HG03108 (cell line): Measurements from ENCODE around the gene RTN4.
"Not testable (repeated sequence)": the region's sequence is repeated elsewhere in the genome, so short reads cannot be mapped to it uniquely, and the experiment has no call there.

Experiments
- ATAC-seq: cut with Tn5 transposase; IDR thresholded peaks from one replicate; pipeline ENCODE4 v1.9.1; 2021; ENCODE audit warnings: moderate library complexity; ENCODE audit not compliant: unreplicated experiment

RTN4 gene

DNA sequence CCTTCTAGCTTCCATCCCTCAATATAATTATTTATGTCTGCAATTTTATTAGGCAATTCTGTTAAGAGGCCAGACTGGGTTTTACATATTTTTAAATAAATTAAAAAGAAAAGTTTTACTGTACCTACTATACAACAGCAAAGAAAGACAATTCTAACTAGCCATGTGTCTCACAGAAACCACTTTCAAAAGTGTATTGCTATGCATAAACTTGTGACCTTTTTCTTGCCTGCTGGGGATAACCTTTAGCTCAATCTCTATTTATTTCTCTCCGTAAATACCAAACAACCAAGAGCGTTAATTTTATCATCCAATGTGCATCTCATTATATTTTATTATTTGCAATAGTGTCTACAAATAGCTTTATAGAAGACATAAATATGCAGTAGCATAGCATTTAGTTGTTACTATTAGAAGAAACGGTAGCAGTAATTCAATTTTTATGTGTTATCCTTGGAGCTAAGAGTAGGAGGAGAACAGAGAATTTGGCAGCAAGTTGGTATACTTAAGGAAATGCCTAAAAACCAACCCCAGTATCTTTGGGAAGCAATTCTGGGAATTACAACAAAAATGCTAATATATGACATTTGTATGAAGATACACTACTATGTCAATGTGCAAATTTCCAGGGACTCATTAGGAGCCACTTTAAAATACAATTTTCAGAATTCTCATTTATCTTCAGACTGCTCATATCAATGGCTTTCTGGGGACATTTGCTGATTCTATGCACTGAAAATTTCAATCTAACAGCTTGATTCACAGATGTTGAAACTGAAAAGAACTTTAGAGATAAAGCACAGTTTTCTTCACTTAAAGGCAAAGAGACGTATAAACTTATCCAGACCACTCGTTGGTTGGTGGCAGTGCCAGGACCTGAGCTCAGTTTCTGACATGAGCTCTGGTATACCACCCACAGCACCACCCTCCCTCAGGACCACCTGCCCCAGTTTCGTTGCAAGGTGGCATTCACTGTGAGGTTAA lies 23.0 kb upstream of the RTN4 start:
- no peak for ATAC-seq

- ATAC-seq, result no peak
Measured at GRCh38 chr2:55063713-55064323, 13.6 kb upstream of the RTN4 start.

DNA sequence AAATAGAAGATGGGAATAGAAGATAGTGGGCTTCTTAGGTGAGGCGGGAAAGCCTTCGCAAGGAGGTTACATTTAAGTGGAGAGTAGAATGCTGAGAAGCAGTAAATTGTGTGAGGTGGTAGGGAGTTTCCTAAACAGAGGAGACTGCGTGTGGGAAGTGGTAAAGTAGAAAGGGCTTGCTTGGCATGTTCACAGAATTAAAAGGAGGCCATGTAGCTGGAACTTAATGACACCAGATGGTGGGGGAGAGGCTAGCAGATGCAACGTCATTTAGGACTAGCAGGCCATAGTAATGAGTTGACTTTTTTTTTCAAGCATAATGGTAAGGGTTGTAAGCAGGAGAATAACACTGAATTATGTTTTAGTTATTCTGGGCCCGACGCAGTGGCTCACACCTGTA lies 13.0 kb upstream of the RTN4 start:
- ATAC-seq, result no peak

- no peak for ATAC-seq
Measured at GRCh38 chr2:55062754-55063153, 12.5 kb upstream of the RTN4 start.

DNA sequence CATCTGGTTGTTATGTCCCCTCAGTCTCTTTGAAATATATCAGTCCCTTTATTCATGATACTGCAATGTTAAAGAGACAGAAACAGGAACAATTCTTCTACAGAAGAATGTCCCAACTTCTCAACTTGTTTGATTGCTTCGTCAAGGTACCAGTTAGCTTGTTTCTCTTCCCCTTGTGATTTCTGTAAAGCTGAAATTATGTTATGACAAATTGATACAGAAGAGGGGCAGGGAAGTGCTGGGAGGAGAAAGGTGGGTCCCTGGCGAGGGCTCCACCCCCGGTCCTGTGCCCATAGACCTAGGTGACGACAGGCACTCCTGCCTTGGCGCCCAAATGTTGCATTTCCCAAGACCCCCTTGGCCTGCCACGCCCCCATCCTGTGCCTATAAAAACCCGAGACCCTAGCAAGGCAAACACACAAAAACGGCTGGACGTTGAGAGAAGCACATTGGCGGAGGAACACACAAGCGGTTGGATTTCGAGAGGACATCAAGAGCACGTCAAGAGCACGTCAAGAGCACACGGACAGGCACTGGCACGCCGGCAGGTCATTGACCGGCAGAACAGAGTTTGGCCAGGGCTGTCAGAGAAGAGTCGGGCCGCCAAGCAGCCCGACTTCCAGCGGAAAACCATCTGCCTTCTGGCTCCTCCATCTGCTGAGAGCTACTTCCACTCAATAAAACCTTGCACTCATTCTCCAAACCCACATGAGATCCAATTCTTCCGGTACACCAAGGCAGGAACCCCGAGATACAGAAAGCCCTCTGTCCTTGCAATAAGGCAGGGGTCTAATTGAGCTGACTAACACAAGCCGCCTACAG lies 11.5 kb upstream of the RTN4 start:
- ATAC-seq, result no peak

GRCh38 chr2:55059793-55060192 lies 9.5 kb upstream of the RTN4 start:
- ATAC-seq, result no peak

DNA sequence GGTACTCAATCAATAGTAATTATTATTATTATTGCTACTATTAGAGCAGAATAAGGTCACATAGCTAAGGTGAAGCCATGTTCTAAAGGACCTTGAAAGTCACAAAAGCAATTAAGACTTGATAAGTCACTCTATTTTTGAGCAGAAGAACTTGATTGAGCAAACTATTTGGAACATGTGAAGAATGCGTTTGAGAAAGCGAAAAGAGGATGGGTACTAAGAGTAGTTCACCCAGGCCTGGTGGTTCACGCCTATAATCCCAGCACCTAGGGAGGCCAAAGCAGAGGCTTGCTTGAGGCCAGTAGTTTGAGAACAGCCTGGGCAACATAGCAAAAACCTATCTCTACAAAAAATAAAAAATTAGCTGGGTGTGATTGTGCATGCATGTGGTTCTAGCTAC lies 7.2 kb upstream of the RTN4 start:
- no peak for ATAC-seq

DNA sequence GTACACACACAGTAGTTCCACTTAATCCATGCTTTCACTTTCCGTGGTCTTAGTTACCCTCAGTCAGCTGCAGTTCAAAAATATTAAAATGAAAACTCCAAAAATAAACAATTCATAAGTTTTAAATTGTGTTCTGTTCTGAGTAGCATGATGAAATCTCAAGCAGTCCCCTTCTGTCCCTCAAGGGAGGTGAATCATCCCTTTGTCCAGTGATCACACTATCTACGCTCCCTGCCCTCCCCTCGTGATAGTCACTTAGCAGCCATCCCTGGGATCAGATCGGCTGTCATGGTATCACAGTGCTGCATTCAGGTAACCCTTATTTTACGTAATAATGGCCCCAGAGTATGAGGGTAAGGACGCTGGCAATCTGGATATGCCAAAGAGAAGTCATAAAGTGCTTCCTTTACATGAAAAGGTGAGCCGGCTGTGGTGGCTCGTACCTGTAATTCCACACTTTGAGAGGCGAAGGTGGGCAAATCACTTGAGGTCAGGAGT lies 5.8 kb upstream of the RTN4 start:
- no peak for ATAC-seq

DNA sequence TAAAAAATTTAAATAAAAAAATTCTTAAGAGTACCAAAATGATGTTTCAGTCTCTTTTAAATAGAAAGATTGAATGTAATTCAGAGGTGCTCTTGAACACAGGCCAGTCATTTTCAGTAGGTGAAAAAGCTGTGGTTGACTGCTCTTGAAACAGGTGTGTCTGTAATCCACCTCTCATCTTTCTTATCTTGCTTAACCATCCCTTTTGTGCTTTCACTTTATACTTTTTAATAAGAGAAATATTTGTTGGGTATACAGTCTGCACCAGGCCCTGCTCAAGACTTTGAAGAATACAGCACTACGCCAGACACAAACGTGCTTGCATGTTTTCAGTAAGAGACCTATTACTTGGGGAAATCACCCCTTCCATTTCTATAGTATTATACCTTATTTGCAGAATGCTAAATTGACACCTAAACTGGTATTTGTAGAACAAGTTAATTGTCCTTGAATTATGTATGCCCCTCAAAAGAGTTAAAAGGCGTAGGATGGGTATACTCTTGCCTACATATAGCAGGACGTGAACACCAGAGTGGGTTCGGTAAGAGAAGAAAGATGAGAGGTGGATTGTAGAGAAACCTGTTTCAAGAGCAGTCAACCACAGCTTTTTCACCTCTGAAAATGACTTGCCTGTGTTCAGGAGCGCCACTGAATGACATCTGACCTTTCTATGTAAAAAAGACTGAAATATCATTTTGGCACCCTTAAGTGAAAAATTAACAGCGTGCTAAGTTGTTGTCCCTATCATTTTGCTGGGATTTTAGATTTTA lies 4.0 kb upstream of the RTN4 start:
- peak; percentile 30 for ATAC-seq

DNA sequence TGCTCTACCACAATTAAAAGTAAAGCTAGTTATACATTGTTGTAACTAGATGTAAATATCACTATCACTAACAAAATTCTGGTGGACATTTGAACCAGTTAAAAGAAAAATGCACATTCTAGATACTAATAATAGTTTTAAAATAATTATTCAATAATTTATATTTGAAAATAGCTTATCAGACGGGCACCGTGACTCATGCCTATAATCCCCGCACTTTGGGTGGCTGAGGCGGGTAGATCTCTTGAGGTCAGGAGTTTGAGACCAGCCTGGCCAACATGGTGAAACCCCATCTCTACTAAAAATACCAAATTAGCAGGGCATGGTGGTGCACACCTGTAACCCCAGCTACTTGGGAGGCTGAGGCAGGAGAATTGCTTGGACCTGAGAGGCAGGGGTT lies 3.0 kb upstream of the RTN4 start:
- not testable (repeated sequence) for ATAC-seq

- ATAC-seq, result no peak
Measured at GRCh38 chr2:55052129-55053061, 2.1 kb upstream of the RTN4 start.

GRCh38 chr2:55051026-55051866 lies 995 bp upstream of the RTN4 start:
- no peak for ATAC-seq

- ATAC-seq, result no peak
Measured at GRCh38 chr2:55049821-55050099, 491 bp downstream of the RTN4 start.

DNA sequence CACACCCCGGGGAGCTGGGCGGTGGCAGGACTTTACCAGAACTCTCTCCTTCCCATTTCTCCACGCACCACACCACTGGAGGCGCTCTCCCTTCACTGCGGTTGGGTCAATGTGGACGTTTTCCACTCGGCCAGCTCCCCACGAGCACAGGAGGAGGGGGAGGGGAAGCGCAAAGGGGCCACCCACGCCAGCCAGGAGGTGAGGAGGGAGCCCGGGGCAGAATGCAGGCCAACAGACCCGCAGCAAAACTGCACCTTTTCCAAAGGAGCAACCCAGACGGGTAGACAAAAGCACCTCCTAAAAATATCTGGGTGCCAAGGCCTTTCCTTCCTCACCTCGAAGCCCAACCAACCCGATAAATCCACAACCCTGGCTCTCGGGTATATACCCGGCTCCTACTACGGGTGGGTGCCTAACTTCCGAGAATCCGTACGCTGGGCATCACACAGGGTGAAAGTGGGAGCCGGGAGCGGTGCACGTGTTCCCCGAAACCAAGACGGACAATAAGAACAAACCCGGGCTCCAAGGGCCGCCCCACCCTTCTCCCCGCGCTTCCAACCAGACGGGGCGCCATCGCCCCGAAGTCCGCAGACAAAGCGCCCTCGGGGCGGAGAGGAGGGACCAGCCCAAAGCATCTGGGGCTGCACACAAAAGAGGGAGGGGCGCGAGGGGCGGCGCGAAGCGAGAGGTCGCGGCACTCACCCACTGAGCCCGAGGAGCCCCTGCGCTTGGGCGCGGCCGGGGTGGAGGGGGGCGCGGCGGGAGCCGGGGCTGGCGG lies 1.0 kb downstream of the RTN4 start:
- ATAC-seq, result no peak

DNA sequence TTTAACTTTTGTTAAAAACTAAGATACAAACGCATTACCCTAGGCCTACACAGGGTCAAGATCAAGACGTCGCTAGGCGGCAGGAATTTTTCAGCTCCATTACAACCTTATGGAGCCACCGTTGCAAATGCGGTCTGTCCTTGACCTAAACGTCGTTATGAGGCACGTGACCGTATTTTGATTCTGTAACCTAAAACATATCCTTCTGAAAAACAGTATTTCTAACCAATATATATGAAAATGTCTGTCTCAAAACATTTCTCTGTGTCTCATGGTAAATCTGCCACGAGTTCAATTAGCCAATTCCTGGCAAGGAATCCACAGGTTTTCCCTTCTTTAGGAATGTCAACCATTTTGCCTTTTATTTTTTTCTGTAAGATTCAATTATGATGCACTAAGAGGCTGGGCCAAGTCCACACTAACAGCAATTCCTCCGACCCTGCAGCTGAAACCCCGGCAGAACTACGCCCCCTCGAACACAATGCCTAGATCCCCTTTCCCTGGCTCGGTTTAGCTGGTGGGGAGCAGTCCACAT lies 1.7 kb downstream of the RTN4 start:
- no peak for ATAC-seq

GRCh38 chr2:55047677-55048299 lies 2.5 kb downstream of the RTN4 start:
- no peak for ATAC-seq

DNA sequence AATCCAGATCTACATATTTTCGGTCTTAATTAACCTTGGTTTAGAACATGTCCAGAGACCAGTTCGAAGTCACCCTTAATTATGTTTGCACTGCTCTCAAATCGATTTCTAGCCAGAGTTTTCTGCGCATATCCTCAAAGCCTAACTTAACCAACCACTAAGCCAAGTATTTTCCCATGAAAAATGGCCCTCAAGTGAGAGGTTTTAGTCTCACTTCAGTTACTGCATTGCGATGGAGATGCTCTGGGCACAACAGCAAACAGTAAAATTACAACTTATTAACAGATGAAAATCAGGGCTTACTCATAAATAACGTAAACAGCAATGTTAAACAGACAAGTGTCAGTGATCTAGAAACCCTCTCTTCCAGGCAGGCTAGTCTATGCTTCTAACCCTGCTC lies 4.5 kb downstream of the RTN4 start:
- no peak for ATAC-seq
